ENCODE data around the gene LLGL2. TPM values are rescaled to one million over a fixed set of nuclear protein-coding genes. Genes with fewer than 3 reads are reported as not detected.

The LLGL2 gene
- total RNA-seq, 1 experiment from 2014 or later: 156 TPM

GRCh38 chr17:75514299-75514918 lies 11.1 kb upstream of the LLGL2 start:
- no peak overlapping the region for H3K27ac ChIP-seq
- intact Hi-C loops (cut with micrococcal nuclease; ENCODE audit: unreplicated experiment): loop anchor here (1.0 to 10.0 kb wide), 2 partner anchors 88 to 250 kb away; partner anchors contain the start of genes GGA3 and MRPS7
- H3K4me2 ChIP-seq: peak overlapping the region; percentile 91
- CTCF ChIA-PET: interaction anchor here (0.6 to 0.8 kb wide), 5 partner anchors 35 to 119 kb away, joined by 3 to 8 read pairs (median 4); partner anchors contain the start of gene SMIM5
- 0 out of 2 replicates have a peak, but pooled peaks cover 6% of the 10 kb centered on the region for H3K36me3 ChIP-seq (ENCODE audit: low read depth)
- DNase-seq: peak; percentile 85 to 89
- peaks cover 46% of the 10 kb centered on the region for H3K4me1 ChIP-seq (replicated peaks; ENCODE audit: insufficient read depth)
- H3K9me2 ChIP-seq (ENCODE audit: insufficient read depth): no peaks in the 10 kb centered on the region
- peaks cover 32% of the 10 kb centered on the region for H3K79me2 ChIP-seq (ENCODE audit: low read depth)
- peaks cover 23% of the 10 kb centered on the region for H4K20me1 ChIP-seq (ENCODE audit: insufficient read depth)
- H3F3A ChIP-seq (ENCODE audit: insufficient read depth, low read depth): peaks cover 33% of the 10 kb centered on the region; the same call in 1 of the 2 replicates
- H3K4me3 ChIP-seq: peak overlapping the region; percentile 89
- TF ChIP-seq EZH2 (IDR thresholded peaks at IDR 0.05; ENCODE audit: low read depth) (no peak), CTCF (conservative IDR thresholded peaks at IDR 0.05) (no peak)
- H2AFZ ChIP-seq: peak overlapping the region; percentile 96
- H3K9me3 ChIP-seq (ENCODE audit: insufficient read depth, low read depth): no peaks in the 10 kb centered on the region
- H3K27me3 ChIP-seq (ENCODE audit: insufficient read depth, low read depth): no peaks in the 10 kb centered on the region
- TSS peak; percentile 27 for BruUV-seq (replicated peaks)
- POLR2A ChIA-PET (ENCODE audit: unreplicated experiment): interaction anchor here (0.6 to 1.1 kb wide), 2 partner anchors 11 to 84 kb away, joined by 3 to 5 read pairs; partner anchors contain the start of gene LLGL2

- 0 out of 2 replicates have a peak, but pooled peaks cover 8% of the 10 kb centered on the region for H3K36me3 ChIP-seq (ENCODE audit: low read depth)
- peak overlapping the region; percentile 91 for H3K4me2 ChIP-seq
- CTCF ChIA-PET: interaction anchor here (0.6 to 0.8 kb wide), 3 partner anchors 85 to 118 kb away, joined by 3 to 8 read pairs (median 4); partner anchors contain the start of gene SMIM5
- peaks cover 22% of the 10 kb centered on the region for H4K20me1 ChIP-seq (ENCODE audit: insufficient read depth)
- POLR2A ChIA-PET (ENCODE audit: unreplicated experiment): no interaction called here
- H3K4me3 ChIP-seq: peak overlapping the region; percentile 89
- H3F3A ChIP-seq (ENCODE audit: insufficient read depth, low read depth): peaks cover 33% of the 10 kb centered on the region; the same call in 1 of the 2 replicates
- H3K79me2 ChIP-seq (ENCODE audit: low read depth): peaks cover 32% of the 10 kb centered on the region
- no peak for DNase-seq
- H3K9me3 ChIP-seq (ENCODE audit: insufficient read depth, low read depth): no peaks in the 10 kb centered on the region
- peaks cover 46% of the 10 kb centered on the region for H3K4me1 ChIP-seq (replicated peaks; ENCODE audit: insufficient read depth)
- TF ChIP-seq EZH2 (IDR thresholded peaks at IDR 0.05; ENCODE audit: low read depth) (no peak), CTCF (conservative IDR thresholded peaks at IDR 0.05) (no peak)
- no peaks in the 10 kb centered on the region for H3K9me2 ChIP-seq (ENCODE audit: insufficient read depth)
- H2AFZ ChIP-seq: peak overlapping the region; percentile 96
- intact Hi-C loops (cut with micrococcal nuclease; ENCODE audit: unreplicated experiment): loop anchor here (1.0 to 10.0 kb wide), 4 partner anchors 87 to 250 kb away; partner anchors contain the start of genes GGA3 and MRPS7
- no peak overlapping the region for H3K27ac ChIP-seq
- no peaks in the 10 kb centered on the region for H3K27me3 ChIP-seq (ENCODE audit: insufficient read depth, low read depth)
- BruUV-seq (replicated peaks): no TSS peak
Measured at GRCh38 chr17:75514919-75515495, 10.5 kb upstream of the LLGL2 start.

- H3K79me2 ChIP-seq (ENCODE audit: low read depth): peaks cover 32% of the 10 kb centered on the region
- ChIA-PET CTCF (interaction anchor here (1.1 kb wide), 2 partner anchors 86 to 88 kb away, joined by 3 to 4 read pairs; no protein-coding TSS in a partner anchor), POLR2A (ENCODE audit: unreplicated experiment) (interaction anchor here (0.6 kb wide), 1 partner anchor 130 kb away, joined by 6 read pairs; no protein-coding TSS in a partner anchor)
- peak within 1 kb of the TSS; percentile 91 for H3K4me2 ChIP-seq
- H3K9me2 ChIP-seq (ENCODE audit: insufficient read depth): no peaks in the 10 kb centered on the region
- H2AFZ ChIP-seq: peak within 1 kb of the TSS; percentile 96
- H3K4me1 ChIP-seq (replicated peaks; ENCODE audit: insufficient read depth): peaks cover 46% of the 10 kb centered on the region
- peak within 1 kb of the TSS; percentile 89 for H3K4me3 ChIP-seq
- BruUV-seq (replicated peaks): no TSS peak
- DNase-seq: peak; percentile 71 to 96
- H3F3A ChIP-seq (ENCODE audit: insufficient read depth, low read depth): peaks cover 33% of the 10 kb centered on the region; the same call in 1 of the 2 replicates
- intact Hi-C loops (cut with micrococcal nuclease; ENCODE audit: unreplicated experiment): loop anchor here (1.0 to 10.0 kb wide), 4 partner anchors 74 to 251 kb away; partner anchors contain the start of genes GGA3 and MRPS7
- no peaks in the 10 kb centered on the region for H3K27me3 ChIP-seq (ENCODE audit: insufficient read depth, low read depth)
- H3K27ac ChIP-seq: no peak within 1 kb of the TSS
- H4K20me1 ChIP-seq (ENCODE audit: insufficient read depth): peaks cover 18% of the 10 kb centered on the region
- TF ChIP-seq CTCF (conservative IDR thresholded peaks at IDR 0.05) (peak; percentile 95), EZH2 (IDR thresholded peaks at IDR 0.05; ENCODE audit: low read depth) (no peak)
- H3K9me3 ChIP-seq (ENCODE audit: insufficient read depth, low read depth): no peaks in the 10 kb centered on the region
- 0 out of 2 replicates have a peak, but pooled peaks cover 9% of the 10 kb centered on the region for H3K36me3 ChIP-seq (ENCODE audit: low read depth)
Measured at GRCh38 chr17:75515496-75516254, 9.8 kb upstream of the LLGL2 start, which contains the start of gene CASKIN2. Gene CASKIN2 (minus strand): TSS chr17:75515537. CDS start chr17:75513804, 1,733 bp downstream.

All from PC-9 (cell line).